ENCODE results near the gene CRISPLD2. TPM values are rescaled to one million over a fixed set of nuclear protein-coding genes. Genes with fewer than 3 reads are reported as not detected.

Gene CRISPLD2
- total and polyA plus RNA-seq, 8 donors, result 13.8 to 106 (median 24.9) TPM

GRCh38 chr16:84884596-84885341 is 65.0 kb downstream of the CRISPLD2 start:
- TF ChIP-seq CTCF (IDR thresholded peaks at IDR 0.05), result no peak
- H3K9me3 ChIP-seq, result no peaks in the 10 kb centered on the region
- intact Hi-C loops (cut with DNase I), result no loop called here
- H3K27me3 ChIP-seq, result no peaks in the 10 kb centered on the region
- H3K27ac ChIP-seq, result no peak overlapping the region
- H3K4me3 ChIP-seq, result no peak overlapping the region
- no peak for ATAC-seq
- H3K4me1 ChIP-seq, result peaks cover 0 to 8% of the 10 kb centered on the region in 2 donors
- H3K36me3 ChIP-seq, result peaks cover 0 to 20% of the 10 kb centered on the region in 2 donors
- no peak for DNase-seq

DNA sequence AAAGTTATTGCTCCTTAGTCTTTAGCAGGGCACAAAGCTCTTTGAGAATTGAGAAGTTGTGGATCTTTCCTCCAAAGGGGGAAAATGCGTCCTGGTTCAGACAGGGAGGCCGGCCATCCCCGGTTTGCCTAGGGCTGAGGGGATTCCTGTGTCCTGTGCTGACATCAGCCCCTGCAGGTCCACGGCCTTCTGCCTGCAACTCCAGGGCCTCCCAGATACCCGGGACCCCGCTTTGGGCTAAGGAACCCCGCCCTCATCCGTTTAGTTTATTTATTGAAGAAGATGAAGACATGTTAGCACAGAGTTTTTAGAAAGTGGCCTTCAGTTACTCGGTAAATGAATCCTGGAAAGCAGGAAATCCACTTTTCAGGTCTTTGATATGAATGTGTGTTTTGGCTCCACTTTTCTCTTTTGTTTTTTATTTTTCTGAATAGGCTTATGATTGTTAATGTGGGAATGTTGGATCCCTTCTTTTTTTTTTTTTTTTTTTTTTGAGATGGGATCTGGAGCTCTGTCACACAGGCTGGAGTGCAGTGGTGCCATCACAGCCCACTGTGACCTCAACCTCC is 65.6 kb downstream of the CRISPLD2 start:
- peaks cover 0 to 8% of the 10 kb centered on the region in 2 donors for H3K4me1 ChIP-seq
- DNase-seq (no peak), ATAC-seq (no peak)
- H3K36me3 ChIP-seq, result peaks cover 0 to 19% of the 10 kb centered on the region in 2 donors
- TF ChIP-seq CTCF (IDR thresholded peaks at IDR 0.05), result no peak
- no peak overlapping the region for H3K27ac ChIP-seq
- intact Hi-C loops (cut with DNase I), result no loop called here
- H3K9me3 ChIP-seq, result no peaks in the 10 kb centered on the region
- no peak overlapping the region for H3K4me3 ChIP-seq
- H3K27me3 ChIP-seq, result no peaks in the 10 kb centered on the region

DNA sequence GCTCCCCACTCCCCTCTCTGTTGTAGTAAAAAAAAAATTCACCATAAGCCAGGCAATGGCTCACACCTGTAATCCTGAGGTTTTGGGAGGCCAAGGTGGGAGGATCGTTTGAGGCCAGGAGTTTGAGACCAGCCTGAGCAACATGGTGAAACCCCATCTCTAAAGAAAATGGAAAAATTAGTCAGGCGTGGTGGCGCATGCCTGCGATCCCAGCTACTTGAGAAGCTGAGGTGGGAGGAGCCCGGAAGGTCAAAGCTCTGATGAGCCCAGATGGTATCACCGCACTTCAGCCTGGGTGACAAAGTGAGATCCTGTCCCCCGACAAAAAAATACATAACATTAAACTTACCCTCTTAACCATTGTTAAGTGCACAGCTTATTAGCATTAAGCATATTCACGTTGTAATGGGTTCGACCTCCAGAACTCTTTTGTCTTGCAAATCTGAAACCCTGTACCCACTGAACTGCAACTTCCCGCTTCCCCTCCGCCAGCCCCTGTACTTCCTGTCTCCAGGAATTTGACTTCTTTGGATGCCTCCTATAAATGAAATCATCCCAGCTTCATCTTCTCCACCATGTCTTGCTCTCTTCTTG is 66.8 kb downstream of the CRISPLD2 start:
- ATAC-seq (no peak), DNase-seq (no peak)
- H3K27me3 ChIP-seq, result no peaks in the 10 kb centered on the region
- peaks cover 0 to 13% of the 10 kb centered on the region in 2 donors for H3K4me1 ChIP-seq
- no peak overlapping the region for H3K4me3 ChIP-seq
- no peaks in the 10 kb centered on the region for H3K9me3 ChIP-seq
- no peak for TF ChIP-seq CTCF (IDR thresholded peaks at IDR 0.05)
- H3K36me3 ChIP-seq, result peaks cover 0 to 12% of the 10 kb centered on the region in 2 donors
- intact Hi-C loops (cut with DNase I), result no loop called here
- no peak overlapping the region for H3K27ac ChIP-seq

GRCh38 chr16:84887207-84887606 is 67.4 kb downstream of the CRISPLD2 start:
- H3K27ac ChIP-seq, result no peak overlapping the region
- intact Hi-C loops (cut with DNase I), result no loop called here

More at GRCh38 chr16:84887207-84887606, 67.4 kb downstream of the CRISPLD2 start:
- Histone ChIP-seq H3K4me1 (peaks cover 0 to 19% of the 10 kb centered on the region in 2 donors), H3K27me3 (peaks cover 0 to 4% of the 10 kb centered on the region in 2 donors), H3K36me3 (peaks cover 0 to 12% of the 10 kb centered on the region in 2 donors), H3K4me3 (no peak overlapping the region), H3K9me3 (no peaks in the 10 kb centered on the region)
- no peak for TF ChIP-seq CTCF (IDR thresholded peaks at IDR 0.05)
- DNase-seq (no peak), ATAC-seq (no peak)
